ENCODE data around the gene HUS1. TPM values are rescaled to one million over a fixed set of nuclear protein-coding genes. Genes with fewer than 3 reads are reported as not detected.

Gene HUS1
- polyA plus RNA-seq, 3 donors = 37.7 to 45.9 (median 38.8) TPM

- no peaks in the 10 kb centered on the region for H3K9me3 ChIP-seq (replicated peaks in 1 of 2; ENCODE audit: control insufficient read depth in 1 of 2, insufficient read depth in 1 of 2, low read length in 2 of 2)
- peaks cover 1 to 11% (median 4%) of the 10 kb centered on the region in 7 donors for H3K9me3 Mint-ChIP-seq
Measured at GRCh38 chr7:47915616-47915976, 63.8 kb downstream of the HUS1 start.

GRCh38 chr7:47914717-47915615 lies 64.4 kb downstream of the HUS1 start:
- Histone ChIP-seq H3K4me1 (ENCODE audit: control insufficient read depth in 1 of 2, insufficient read depth in 2 of 2, low read length in 2 of 2) (no peaks in the 10 kb centered on the region), H3K27ac (ENCODE audit: low read depth in 1 of 2, low read length in 2 of 2) (no peak overlapping the region), H3K36me3 (replicated peaks in 1 of 2; ENCODE audit: control insufficient read depth in 1 of 2, insufficient read depth in 2 of 2, low read length in 2 of 2) (no peaks in the 10 kb centered on the region), H3K27me3 (ENCODE audit: control insufficient read depth in 2 of 2, insufficient read depth in 2 of 2, low read length in 2 of 2) (no peaks in the 10 kb centered on the region), H3K9ac (ENCODE audit: insufficient read depth, low read length, poor library complexity, severe bottlenecking) (no peak overlapping the region), H3K9me3 (replicated peaks in 1 of 2; ENCODE audit: control insufficient read depth in 1 of 2, insufficient read depth in 1 of 2, low read length in 2 of 2) (no peaks in the 10 kb centered on the region), H4K20me1 (ENCODE audit: insufficient read depth, low read length) (no peaks in the 10 kb centered on the region), H3K4me3 (replicated peaks in 1 of 3; ENCODE audit: low read depth in 2 of 3, low read length in 3 of 3) (no peak overlapping the region), H2AFZ (ENCODE audit: insufficient read depth, low read depth, low read length, poor library complexity, severe bottlenecking) (no peak overlapping the region), H3K4me2 (replicated peaks; ENCODE audit: extremely low read depth, low read length, poor library complexity, severe bottlenecking) (no peak overlapping the region), H3K79me2 (ENCODE audit: insufficient read depth, low read length) (no peaks in the 10 kb centered on the region)
- no peak for TF ChIP-seq CTCF (IDR thresholded peaks at IDR 0.05)
- H3K4me3 Mint-ChIP-seq = no peak overlapping the region
- WGBS (ENCODE audit: insufficient coverage) = 80% methylated on average over 1 of the region's 5 CpGs
- no peaks in the 10 kb centered on the region for H3K4me1 Mint-ChIP-seq
- no peaks in the 10 kb centered on the region for H3K36me3 Mint-ChIP-seq
- intact Hi-C loops (cut with micrococcal nuclease) = no loop called here
- H3K9me3 Mint-ChIP-seq = peaks cover 1 to 11% (median 4%) of the 10 kb centered on the region in 7 donors
- no peak for DNase-seq
- peaks cover 10 to 19% (median 17%) of the 10 kb centered on the region in 3 donors for H3K27me3 Mint-ChIP-seq (ENCODE audit: low read depth in 3 of 3)
- no peak overlapping the region for H3K27ac Mint-ChIP-seq

More at GRCh38 chr7:47915616-47915976, 63.8 kb downstream of the HUS1 start:
- Histone ChIP-seq H3K4me3 (replicated peaks in 1 of 3; ENCODE audit: low read depth in 2 of 3, low read length in 3 of 3) (no peak overlapping the region), H3K36me3 (replicated peaks in 1 of 2; ENCODE audit: control insufficient read depth in 1 of 2, insufficient read depth in 2 of 2, low read length in 2 of 2) (no peaks in the 10 kb centered on the region), H3K27me3 (ENCODE audit: control insufficient read depth in 2 of 2, insufficient read depth in 2 of 2, low read length in 2 of 2) (no peaks in the 10 kb centered on the region), H3K4me1 (ENCODE audit: control insufficient read depth in 1 of 2, insufficient read depth in 2 of 2, low read length in 2 of 2) (no peaks in the 10 kb centered on the region), H2AFZ (ENCODE audit: insufficient read depth, low read depth, low read length, poor library complexity, severe bottlenecking) (no peak overlapping the region), H3K27ac (ENCODE audit: low read depth in 1 of 2, low read length in 2 of 2) (no peak overlapping the region), H4K20me1 (ENCODE audit: insufficient read depth, low read length) (no peaks in the 10 kb centered on the region), H3K9ac (ENCODE audit: insufficient read depth, low read length, poor library complexity, severe bottlenecking) (no peak overlapping the region), H3K4me2 (replicated peaks; ENCODE audit: extremely low read depth, low read length, poor library complexity, severe bottlenecking) (no peak overlapping the region), H3K79me2 (ENCODE audit: insufficient read depth, low read length) (no peaks in the 10 kb centered on the region)
- Mint-ChIP-seq H3K27ac (no peak overlapping the region), H3K27me3 (ENCODE audit: low read depth in 3 of 3) (peaks cover 10 to 21% (median 20%) of the 10 kb centered on the region in 3 donors), H3K4me1 (no peaks in the 10 kb centered on the region), H3K36me3 (no peaks in the 10 kb centered on the region), H3K4me3 (no peak overlapping the region)
- WGBS (ENCODE audit: insufficient coverage) = no CpG with 5 or more reads among the region's 2 CpGs
- DNase-seq = no peak
- intact Hi-C loops (cut with micrococcal nuclease) = no loop called here
- TF ChIP-seq CTCF (IDR thresholded peaks at IDR 0.05) = no peak

Other genes with a start within 250 kb of the HUS1 start
- gene PKD1L1, start 31.1 kb downstream of the HUS1 start, polyA plus RNA-seq = under 1 TPM in 1 of 3 donors, not detected in 2; 0.19 TPM
- not detected for gene SUN3, start 49.5 kb upstream of the HUS1 start, polyA plus RNA-seq
- gene C7orf57, start 55.9 kb upstream of the HUS1 start, polyA plus RNA-seq = under 1 TPM in 1 of 3 donors, not detected in 2; 0.05 TPM
- 100 to 1,000 TPM; 109 to 212 (median 129) TPM for gene UPP1, start 109.7 kb upstream of the HUS1 start, polyA plus RNA-seq
- under 1 TPM; 0.10 to 0.41 (median 0.37) TPM for gene ABCA13, start 191.8 kb upstream of the HUS1 start, polyA plus RNA-seq

Data from CD14-positive monocyte (primary cell).